Esophagus muscularis mucosa (tissue), 4 donors: ENCODE data around the gene SLC8A1. TPM values are rescaled to one million over a fixed set of nuclear protein-coding genes. Genes with fewer than 3 reads are reported as not detected.

ENCODE experiments used
- DNase-seq: peaks from one replicate; pipeline ENCODE4 v3.0.0-alpha.2; 2017; ENCODE audit errors: extremely low spot score
- H3K27ac ChIP-seq, 4 donors: fragments of 200-600 bp; sonication (generic); replicated peaks in 1 of 4; 1 replicate in 3 of 4; 2 replicates in 1 of 4; pipeline ENCODE4 v1.5.1; 2016 to 2019; ENCODE audit warnings: mild to moderate bottlenecking in 1 of 4
- H3K27me3 ChIP-seq, 4 donors: fragments of 200-600 bp; sonication (generic); one replicate each; pipeline versions ENCODE4 v1.5.1 to v1.6.0; 2016 to 2019
- H3K36me3 ChIP-seq, 4 donors: fragments of 200-600 bp; sonication (generic); one replicate each; pipeline ENCODE4 v1.5.1; 2016 to 2019
- H3K4me1 ChIP-seq, 4 donors: fragments of 200-600 bp; sonication (generic); one replicate each; pipeline ENCODE4 v1.5.1; 2016 to 2019
- H3K4me3 ChIP-seq, 4 donors: fragments of 200-600 bp; sonication (generic); 1 replicate in 2 of 4; 2 replicates in 2 of 4; pipeline ENCODE4 v1.5.1; 2016 to 2019; ENCODE audit warnings: mild to moderate bottlenecking in 4 of 4, moderate library complexity in 1 of 4
- H3K9me3 ChIP-seq, 4 donors: fragments of 200-600 bp; sonication (generic); 1 replicate in 3 of 4; 2 replicates in 1 of 4; pipeline ENCODE4 v1.5.1; 2016 to 2019
- CTCF ChIP-seq, 3 experiments: fragments of 200-600 bp in 2 of 3; fragments of 450-650 bp in 1 of 3; sonication (generic) in 2 of 3; IDR thresholded peaks; one replicate each; pipeline ENCODE4 v1.5.1; 2017 to 2019; ENCODE audit warnings: antibody characterized with exemption in 3 of 3, mild to moderate bottlenecking in 2 of 3, moderate library complexity in 1 of 3
- EP300 ChIP-seq: sonication (generic); formaldehyde crosslinking; IDR thresholded peaks from one replicate; pipeline ENCODE4 v1.6.1; 2017; ENCODE audit warnings: antibody characterized with exemption
- POLR2A ChIP-seq: fragments of 450-650 bp; IDR thresholded peaks from one replicate; pipeline ENCODE4 v1.6.1; 2017; ENCODE audit warnings: antibody characterized with exemption, moderate library complexity, mild to moderate bottlenecking, low read depth
- POLR2AphosphoS5 ChIP-seq, 2 donors: sonication (generic); formaldehyde crosslinking; IDR thresholded peaks; one replicate each; pipeline ENCODE4 v1.6.1; 2017; ENCODE audit warnings: antibody characterized with exemption in 2 of 2
- WGBS: methylation state at CpG from one replicate; pipeline ENCODE4 v1.1.5; 2018; 5-methylcytosine and 5-hydroxymethylcytosine counted together
- intact Hi-C: fragments of 100-400 bp; cut with DNase I; formaldehyde crosslinking; loops from one replicate; pipeline ENCODE4 v1.15.1; 2023
- total RNA-seq, 4 donors: library from RNA; depleted of rRNA; stranded (reverse); fragments of >200 nt; gene quantifications; one replicate each; pipeline versions ENCODE4 v1.1.0 to v1.2.1, GENCODE V29; 2016

The SLC8A1 gene
- total RNA-seq, 4 donors from 2014 or later: 105 to 166 (median 157) TPM

DNA sequence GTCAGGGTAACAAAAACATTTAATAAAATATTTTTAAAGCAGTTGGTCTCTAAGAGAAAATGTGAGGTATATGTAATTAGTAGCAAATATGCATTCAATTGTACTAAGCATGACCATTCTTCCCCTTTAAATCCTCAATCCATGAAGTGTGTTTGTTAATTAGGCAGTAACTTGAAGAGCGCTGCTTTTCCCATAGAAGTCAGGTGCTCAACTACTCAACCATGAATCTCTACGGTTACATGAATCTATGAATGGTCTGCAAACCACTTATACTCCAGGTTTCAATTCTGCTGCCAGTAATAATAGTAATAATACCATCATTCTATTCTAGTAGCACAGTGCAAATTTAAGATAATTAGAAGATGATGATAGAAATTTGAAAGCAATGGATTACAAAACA lies 55.8 kb downstream of the SLC8A1 start:
- no peak for TF ChIP-seq POLR2A
- no peak for TF ChIP-seq EP300
- TF ChIP-seq POLR2AphosphoS5 (IDR thresholded peaks at IDR 0.05): no peak
- WGBS: 95% methylated on average over 2 of the region's 2 CpGs
- no peak overlapping the region for H3K27ac ChIP-seq
- H3K36me3 ChIP-seq: no peaks in the 10 kb centered on the region
- H3K4me1 ChIP-seq: peaks cover 54 to 61% (median 59%) of the 10 kb centered on the region in 4 donors
- intact Hi-C loops: no loop called here
- no peaks in the 10 kb centered on the region for H3K27me3 ChIP-seq
- no peak overlapping the region for H3K4me3 ChIP-seq
- no peaks in the 10 kb centered on the region for H3K9me3 ChIP-seq
- DNase-seq: no peak

- WGBS: 69% methylated on average over 4 of the region's 4 CpGs
- H3K9me3 ChIP-seq: no peaks in the 10 kb centered on the region
- DNase-seq: no peak
- H3K27me3 ChIP-seq: no peaks in the 10 kb centered on the region
- peaks cover 47 to 54% (median 52%) of the 10 kb centered on the region in 4 donors for H3K4me1 ChIP-seq
- no peak for TF ChIP-seq EP300
- no peak for TF ChIP-seq POLR2A
- TF ChIP-seq CTCF (IDR thresholded peaks at IDR 0.05): no peak
- no peak overlapping the region for H3K4me3 ChIP-seq
- H3K27ac ChIP-seq: peak overlapping the region in 2 of 4 donors; percentile 6 to 18
- no peaks in the 10 kb centered on the region for H3K36me3 ChIP-seq
- intact Hi-C loops: no loop called here
Observed at GRCh38 chr2:40395169-40396073, 56.5 kb downstream of the SLC8A1 start.

- H3K27me3 ChIP-seq: no peaks in the 10 kb centered on the region
- 27% methylated on average over 1 of the region's 1 CpG for WGBS
- H3K4me3 ChIP-seq: no peak overlapping the region
- H3K27ac ChIP-seq: no peak overlapping the region
- TF ChIP-seq CTCF (IDR thresholded peaks at IDR 0.05) (no peak), POLR2AphosphoS5 (IDR thresholded peaks at IDR 0.05) (no peak), EP300 (no peak), POLR2A (no peak)
- DNase-seq: no peak
- peaks cover 38 to 46% (median 45%) of the 10 kb centered on the region in 4 donors for H3K4me1 ChIP-seq
- intact Hi-C loops: no loop called here
- no peaks in the 10 kb centered on the region for H3K9me3 ChIP-seq
- no peaks in the 10 kb centered on the region for H3K36me3 ChIP-seq
Observed at GRCh38 chr2:40394597-40394996, 57.3 kb downstream of the SLC8A1 start.

DNA sequence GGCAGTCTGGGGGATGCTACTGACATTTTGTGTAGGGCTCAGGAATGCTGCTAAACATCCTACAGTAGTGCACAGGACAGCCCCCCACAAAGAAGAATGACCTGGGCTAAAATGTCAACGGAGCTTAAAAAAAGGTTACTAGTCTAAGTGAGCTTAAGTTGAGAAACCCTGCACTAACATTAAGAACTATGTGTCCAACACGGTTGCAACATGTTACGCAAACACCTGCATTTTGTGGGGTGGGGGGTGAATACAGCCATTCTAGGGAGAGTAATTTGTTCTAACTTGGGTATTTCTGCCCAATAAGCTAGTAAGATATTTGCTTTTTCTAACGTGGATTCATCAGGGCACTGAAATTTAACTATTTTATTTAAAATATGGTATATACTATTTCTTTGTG lies 57.9 kb downstream of the SLC8A1 start:
- Histone ChIP-seq H3K9me3 (no peaks in the 10 kb centered on the region), H3K36me3 (no peaks in the 10 kb centered on the region), H3K27ac (peak overlapping the region in 1 of 4 donors; percentile 29), H3K4me3 (no peak overlapping the region), H3K27me3 (no peaks in the 10 kb centered on the region), H3K4me1 (peaks cover 33 to 43% (median 41%) of the 10 kb centered on the region in 4 donors)
- intact Hi-C loops: no loop called here
- DNase-seq: no peak
- 86% methylated on average over 4 of the region's 4 CpGs for WGBS
- TF ChIP-seq CTCF (IDR thresholded peaks at IDR 0.05) (no peak), POLR2AphosphoS5 (IDR thresholded peaks at IDR 0.05) (no peak), EP300 (no peak), POLR2A (no peak)

- TF ChIP-seq POLR2AphosphoS5 (IDR thresholded peaks at IDR 0.05) (no peak), EP300 (no peak), CTCF (IDR thresholded peaks at IDR 0.05) (no peak), POLR2A (no peak)
- Histone ChIP-seq H3K36me3 (no peaks in the 10 kb centered on the region), H3K27me3 (no peaks in the 10 kb centered on the region), H3K9me3 (no peaks in the 10 kb centered on the region), H3K4me1 (peaks cover 19 to 27% (median 25%) of the 10 kb centered on the region in 4 donors), H3K27ac (no peak overlapping the region), H3K4me3 (no peak overlapping the region)
- no peak for DNase-seq
- 89% methylated on average over 5 of the region's 5 CpGs for WGBS
- intact Hi-C loops: no loop called here
Observed at GRCh38 chr2:40388161-40388560, 63.7 kb downstream of the SLC8A1 start.
